ENCODE measurements around the gene NRXN2. TPM values are rescaled to one million over a fixed set of nuclear protein-coding genes. Genes with fewer than 3 reads are reported as not detected.
"Not testable (repeated sequence)": the region's sequence is repeated elsewhere in the genome, so short reads cannot be mapped to it uniquely, and the experiment has no call there.

Gene NRXN2
- polyA plus RNA-seq, 3 donors: 13.1 to 25.8 (median 23.4) TPM

GRCh38 chr11:64606796-64607380, 116.1 kb downstream of the NRXN2 start:
- DNase-seq (ENCODE audit: extremely low read depth in 1 of 11, low read depth in 9 of 11, low spot score in 4 of 11): no peak

GRCh38 chr11:64605656-64606585, 117.1 kb downstream of the NRXN2 start:
- no peak for DNase-seq (ENCODE audit: extremely low read depth in 1 of 11, low read depth in 9 of 11, low spot score in 4 of 11)

GRCh38 chr11:64605244-64605560, 117.8 kb downstream of the NRXN2 start:
- no peak for DNase-seq (ENCODE audit: extremely low read depth in 1 of 11, low read depth in 9 of 11, low spot score in 4 of 11)

- no peak for DNase-seq (ENCODE audit: extremely low read depth in 1 of 11, low read depth in 9 of 11, low spot score in 4 of 11)
Measured at GRCh38 chr11:64604458-64605243, 118.3 kb downstream of the NRXN2 start.

GRCh38 chr11:64603411-64604110, 119.4 kb downstream of the NRXN2 start:
- no peak for DNase-seq (ENCODE audit: extremely low read depth in 1 of 11, low read depth in 9 of 11, low spot score in 4 of 11)

GRCh38 chr11:64602466-64603070, 120.4 kb downstream of the NRXN2 start:
- no peak for DNase-seq (ENCODE audit: extremely low read depth in 1 of 11, low read depth in 9 of 11, low spot score in 4 of 11)

GRCh38 chr11:64601605-64602465, 121.2 kb downstream of the NRXN2 start:
- DNase-seq (ENCODE audit: extremely low read depth in 1 of 11, low read depth in 9 of 11, low spot score in 4 of 11): no peak

- DNase-seq (ENCODE audit: extremely low read depth in 1 of 11, low read depth in 9 of 11, low spot score in 4 of 11): no peak
Measured at GRCh38 chr11:64600281-64600992, 122.6 kb downstream of the NRXN2 start.

GRCh38 chr11:64599698-64600211, 123.2 kb downstream of the NRXN2 start:
- DNase-seq (ENCODE audit: extremely low read depth in 1 of 11, low read depth in 9 of 11, low spot score in 4 of 11): no peak

- no peak for DNase-seq (ENCODE audit: extremely low read depth in 1 of 11, low read depth in 9 of 11, low spot score in 4 of 11)
Measured at GRCh38 chr11:64598797-64599697, 124.0 kb downstream of the NRXN2 start.

- DNase-seq (ENCODE audit: extremely low read depth in 1 of 11, low read depth in 9 of 11, low spot score in 4 of 11): no peak
Measured at GRCh38 chr11:64598106-64598796, 124.7 kb downstream of the NRXN2 start.

GRCh38 chr11:64597671-64598101, 125.3 kb downstream of the NRXN2 start:
- no peak for DNase-seq (ENCODE audit: extremely low read depth in 1 of 11, low read depth in 9 of 11, low spot score in 4 of 11)

- DNase-seq (ENCODE audit: extremely low read depth in 1 of 11, low read depth in 9 of 11, low spot score in 4 of 11): not testable (repeated sequence)
Measured at GRCh38 chr11:64595922-64596321, 127.1 kb downstream of the NRXN2 start.

GRCh38 chr11:64594159-64594939, 128.6 kb downstream of the NRXN2 start:
- no peak for DNase-seq (ENCODE audit: extremely low read depth in 1 of 11, low read depth in 9 of 11, low spot score in 4 of 11)

Data from renal cortex interstitium (tissue), 11 donors.